WTC11 (cell line): ENCODE measurements around the gene UGT1A8.
"Not testable (repeated sequence)": the region's sequence is repeated elsewhere in the genome, so short reads cannot be mapped to it uniquely, and the experiment has no call there.

Experiments used
- ELF4 ChIP-seq: sonication (generic); formaldehyde crosslinking; IDR thresholded peaks from 2 replicates; pipeline ENCODE4 v1.8.1; 2022; ENCODE audit warnings: low read depth, mild to moderate bottlenecking, moderate library complexity, missing genetic modification reagents
- ESRRA ChIP-seq: sonication (generic); formaldehyde crosslinking; IDR thresholded peaks from 2 replicates; pipeline ENCODE4 v1.8.1; 2022; ENCODE audit warnings: mild to moderate bottlenecking, missing genetic modification reagents, borderline replicate concordance
- JUN ChIP-seq: sonication (generic); formaldehyde crosslinking; IDR thresholded peaks from 2 replicates; pipeline ENCODE4 v1.8.0; 2023; ENCODE audit warnings: mild to moderate bottlenecking, missing genetic modification reagents
- ZNF232 ChIP-seq: sonication (generic); formaldehyde crosslinking; IDR thresholded peaks from 2 replicates; pipeline ENCODE4 v1.8.0; 2022; ENCODE audit warnings: mild to moderate bottlenecking, missing genetic modification reagents
- ZNF396 ChIP-seq: fragments of 250-450 bp; sonication (Bioruptor Pico); IDR thresholded peaks from 2 replicates; pipeline ENCODE4 v1.8.0; 2021; ENCODE audit warnings: mild to moderate bottlenecking, moderate library complexity, borderline replicate concordance
- TF ChIP-seq, protein P1 (sequence below): fragments of 200-600 bp; IDR thresholded peaks from 2 replicates; pipeline ENCODE4 v1.8.0; 2022; ENCODE audit warnings: antibody characterized with exemption
- TF ChIP-seq, protein P2 (sequence below): fragments of 250-450 bp; sonication (Bioruptor Pico); conservative IDR thresholded peaks from 2 replicates; pipeline ENCODE4 v1.9.0; 2021; ENCODE audit warnings: mild to moderate bottlenecking

DNA sequence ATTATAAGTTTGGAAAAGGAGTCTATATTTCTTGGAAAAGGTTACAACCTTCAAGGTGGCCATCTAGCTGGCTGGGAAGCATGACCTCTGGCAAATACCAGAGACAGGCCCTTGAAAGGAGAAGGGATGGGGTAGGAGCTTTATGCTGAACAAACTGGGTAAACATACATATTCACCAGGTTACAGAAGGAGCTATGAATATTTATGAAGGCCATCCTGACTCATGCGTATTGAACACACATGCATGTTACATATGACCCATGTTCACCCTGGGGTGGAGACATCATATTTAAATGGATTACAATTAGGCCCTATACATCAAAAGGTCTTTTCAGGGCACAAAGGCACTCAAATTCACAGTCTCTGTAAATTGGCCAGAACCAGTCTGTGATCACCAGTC, 24.7 kb upstream of the UGT1A8 start:
- TF ChIP-seq, protein P1, sequence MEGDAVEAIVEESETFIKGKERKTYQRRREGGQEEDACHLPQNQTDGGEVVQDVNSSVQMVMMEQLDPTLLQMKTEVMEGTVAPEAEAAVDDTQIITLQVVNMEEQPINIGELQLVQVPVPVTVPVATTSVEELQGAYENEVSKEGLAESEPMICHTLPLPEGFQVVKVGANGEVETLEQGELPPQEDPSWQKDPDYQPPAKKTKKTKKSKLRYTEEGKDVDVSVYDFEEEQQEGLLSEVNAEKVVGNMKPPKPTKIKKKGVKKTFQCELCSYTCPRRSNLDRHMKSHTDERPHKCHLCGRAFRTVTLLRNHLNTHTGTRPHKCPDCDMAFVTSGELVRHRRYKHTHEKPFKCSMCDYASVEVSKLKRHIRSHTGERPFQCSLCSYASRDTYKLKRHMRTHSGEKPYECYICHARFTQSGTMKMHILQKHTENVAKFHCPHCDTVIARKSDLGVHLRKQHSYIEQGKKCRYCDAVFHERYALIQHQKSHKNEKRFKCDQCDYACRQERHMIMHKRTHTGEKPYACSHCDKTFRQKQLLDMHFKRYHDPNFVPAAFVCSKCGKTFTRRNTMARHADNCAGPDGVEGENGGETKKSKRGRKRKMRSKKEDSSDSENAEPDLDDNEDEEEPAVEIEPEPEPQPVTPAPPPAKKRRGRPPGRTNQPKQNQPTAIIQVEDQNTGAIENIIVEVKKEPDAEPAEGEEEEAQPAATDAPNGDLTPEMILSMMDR: not testable (repeated sequence)
- TF ChIP-seq ZNF232 (CRISPR knock-in tag); JUN (CRISPR knock-in tag); ZNF396 (CRISPR knock-in tag); ELF4; ESRRA (CRISPR knock-in tag): not testable (repeated sequence)
- TF ChIP-seq, protein P2, sequence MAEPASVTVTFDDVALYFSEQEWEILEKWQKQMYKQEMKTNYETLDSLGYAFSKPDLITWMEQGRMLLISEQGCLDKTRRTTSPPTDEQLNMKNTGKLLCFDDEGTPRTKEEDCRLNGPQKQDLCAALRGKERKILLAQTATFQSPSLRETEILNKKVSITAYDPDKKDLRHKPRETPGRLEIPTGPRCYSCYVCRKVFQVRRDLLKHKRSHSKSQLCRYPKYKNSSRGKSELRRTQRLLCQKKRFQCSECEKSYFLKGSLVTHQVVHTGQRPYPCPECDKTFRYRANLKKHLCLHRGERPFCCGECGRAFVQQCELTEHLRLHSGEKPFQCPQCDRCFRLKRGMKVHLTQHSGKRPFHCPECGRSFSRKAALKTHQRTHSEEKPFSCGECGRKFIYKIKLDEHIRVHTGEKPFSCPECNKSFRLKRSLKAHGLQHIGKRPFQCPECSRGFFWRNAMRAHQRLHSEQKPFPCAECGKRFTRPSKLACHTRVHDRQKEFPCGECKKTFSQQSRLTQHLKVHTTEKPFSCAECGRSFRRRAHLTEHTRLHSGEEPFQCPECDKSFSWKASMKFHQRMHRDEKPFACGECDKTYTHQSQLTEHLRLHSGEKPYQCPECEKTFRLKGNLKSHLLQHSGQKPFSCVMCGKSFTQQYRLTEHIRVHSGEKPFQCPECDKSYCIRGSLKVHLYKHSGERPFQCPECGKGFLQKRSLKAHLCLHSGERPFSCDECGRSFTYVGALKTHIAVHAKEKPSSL (CRISPR knock-in tag): not testable (repeated sequence)
